Loucy (cell line): ENCODE results near the gene SORL1-AS1.

Source experiments
- H2AFZ ChIP-seq: fragments of 200-600 bp; sonication (generic); 2 replicates; pipeline ENCODE4 v1.6.0; 2016; ENCODE audit warnings: antibody characterized with exemption, mild to moderate bottlenecking, low read length, moderate library complexity
- H3F3A ChIP-seq: fragments of 200-600 bp; 2 replicates; pipeline ENCODE4 v1.6.0; 2016; ENCODE audit warnings: antibody characterized with exemption, low read depth, mild to moderate bottlenecking
- H3K27me3 ChIP-seq: fragments of 200-600 bp; sonication (generic); 2 replicates; pipeline ENCODE4 v1.6.1; 2014; ENCODE audit warnings: low read length, mild to moderate bottlenecking; ENCODE audit not compliant: insufficient read depth, poor library complexity, severe bottlenecking
- H3K36me3 ChIP-seq: fragments of 200-600 bp; sonication (generic); 2 replicates; pipeline ENCODE4 v1.6.1; 2016; ENCODE audit warnings: low read length; ENCODE audit not compliant: insufficient read depth
- H3K4me1 ChIP-seq: fragments of 200-600 bp; sonication (generic); 2 replicates; pipeline ENCODE4 v1.5.1; 2014; ENCODE audit warnings: low read length, mild to moderate bottlenecking; ENCODE audit not compliant: insufficient read depth, poor library complexity, severe bottlenecking
- H3K4me2 ChIP-seq: fragments of 200-600 bp; sonication (generic); 2 replicates; pipeline ENCODE4 v1.6.0; 2014; ENCODE audit warnings: antibody characterized with exemption, low read length, low read depth, mild to moderate bottlenecking; ENCODE audit not compliant: poor library complexity, severe bottlenecking
- H3K4me3 ChIP-seq: fragments of 200-600 bp; sonication (generic); 2 replicates; pipeline ENCODE4 v1.5.1; 2014; ENCODE audit warnings: low read length, mild to moderate bottlenecking, mixed read lengths; ENCODE audit not compliant: poor library complexity, severe bottlenecking
- H3K79me2 ChIP-seq: fragments of 200-600 bp; sonication (generic); 2 replicates; pipeline ENCODE4 v1.6.1; 2014; ENCODE audit warnings: low read length; ENCODE audit not compliant: insufficient read depth
- H3K9ac ChIP-seq: fragments of 200-600 bp; sonication (generic); 2 replicates; pipeline ENCODE4 v1.6.0; 2014; ENCODE audit warnings: mild to moderate bottlenecking, low read depth, low read length, moderate library complexity; ENCODE audit not compliant: poor library complexity, severe bottlenecking
- H3K9me2 ChIP-seq: fragments of 200-600 bp; sonication (generic); replicated peaks from 2 replicates; pipeline ENCODE4 v1.6.1; 2016; ENCODE audit warnings: low read depth, low read length, mixed read lengths
- H3K9me3 ChIP-seq: fragments of 200-600 bp; sonication (generic); 2 replicates; pipeline ENCODE4 v1.6.1; 2014; ENCODE audit warnings: mild to moderate bottlenecking, antibody characterized with exemption, low read length, low read depth; ENCODE audit not compliant: insufficient read depth
- H4K20me1 ChIP-seq: fragments of 200-600 bp; sonication (generic); 2 replicates; pipeline ENCODE4 v1.6.0; 2014; ENCODE audit warnings: antibody characterized with exemption, low read length, mild to moderate bottlenecking; ENCODE audit not compliant: insufficient read depth, poor library complexity, severe bottlenecking
- CTCF ChIP-seq: fragments of 200-600 bp; sonication (generic); conservative IDR thresholded peaks from 2 replicates; pipeline ENCODE4 v1.5.1; 2014; ENCODE audit warnings: mild to moderate bottlenecking, antibody characterized with exemption, low read length
- EZH2phosphoT487 ChIP-seq: fragments of 200-600 bp; IDR thresholded peaks from 2 replicates; pipeline ENCODE4 v1.6.1; 2018; ENCODE audit warnings: antibody characterized with exemption, mild to moderate bottlenecking, moderate library complexity, borderline replicate concordance

The SORL1-AS1 gene

DNA sequence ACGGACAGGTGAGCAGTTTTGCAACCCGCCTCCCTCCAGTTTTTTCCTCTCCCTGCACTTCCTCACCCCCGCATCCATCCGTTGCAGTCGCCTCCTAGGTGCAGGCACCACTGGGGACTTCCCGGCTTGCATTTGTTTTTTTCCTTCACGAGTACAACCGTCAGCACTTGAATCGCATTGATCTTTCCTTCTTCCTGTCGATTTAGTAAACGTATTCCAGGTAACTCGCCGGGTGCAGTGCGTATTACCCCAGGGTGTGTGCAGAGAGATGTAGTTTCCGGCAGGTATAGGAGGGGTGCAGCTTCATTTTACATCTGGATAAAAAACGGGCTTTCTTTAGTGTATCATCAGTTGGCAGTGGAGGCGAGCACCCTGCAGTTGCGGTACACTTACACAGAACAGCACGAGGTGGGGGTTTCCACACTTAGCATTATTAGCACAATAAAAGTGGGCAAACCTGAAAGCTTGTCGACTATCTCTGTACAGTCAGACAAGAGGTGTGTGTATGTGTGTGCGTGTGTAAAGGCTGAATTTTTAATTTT lies at the start of gene SORL1-AS1:
SORL1-AS1 (minus strand) TSS at position 359 of the 542 bp plus-strand sequence.
- Histone ChIP-seq H3K27me3 (no peaks in the 10 kb centered on the region), H3F3A (no peaks in the 10 kb centered on the region), H3K9me2 (no peaks in the 10 kb centered on the region), H3K9me3 (no peaks in the 10 kb centered on the region), H3K4me2 (peak within 1 kb of the TSS; percentile 87), H3K9ac (peak within 1 kb of the TSS; percentile 76), H3K4me1 (peaks cover 79% of the 10 kb centered on the region), H3K4me3 (peak within 1 kb of the TSS; percentile 78), H4K20me1 (peaks cover 10% of the 10 kb centered on the region), H3K36me3 (no peaks in the 10 kb centered on the region), H3K79me2 (peaks cover 55% of the 10 kb centered on the region), H2AFZ (peak within 1 kb of the TSS; percentile 93)
- TF ChIP-seq CTCF: no peak
- TF ChIP-seq EZH2phosphoT487: no peak

DNA sequence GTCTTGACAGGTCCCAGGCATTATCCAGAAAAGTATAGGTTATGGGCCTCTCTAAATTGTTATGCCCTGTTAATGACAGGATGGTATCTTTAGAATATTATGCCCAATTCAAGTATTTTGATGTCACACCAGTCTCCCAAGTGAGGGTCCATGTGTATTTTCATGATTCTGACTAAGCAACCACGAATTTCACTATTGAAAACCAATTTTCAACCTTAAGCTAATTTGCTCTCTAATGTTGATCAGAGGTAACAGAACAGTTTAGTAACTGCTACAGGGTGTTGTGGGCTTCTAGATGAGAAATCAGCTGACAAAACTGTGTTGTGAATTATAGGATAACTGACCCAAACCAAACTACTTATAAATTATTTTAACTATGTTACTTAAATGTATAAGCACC lies 48.0 kb upstream of the SORL1-AS1 start:
- no peaks in the 10 kb centered on the region for H3K27me3 ChIP-seq
- H3K36me3 ChIP-seq: peaks cover 90% of the 10 kb centered on the region
- no peaks in the 10 kb centered on the region for H4K20me1 ChIP-seq
- H3F3A ChIP-seq: no peaks in the 10 kb centered on the region
- H3K9ac ChIP-seq: no peak overlapping the region
- no peaks in the 10 kb centered on the region for H3K9me2 ChIP-seq
- H3K9me3 ChIP-seq: no peaks in the 10 kb centered on the region; the same call in 1 of the 2 replicates
- no peak overlapping the region for H3K4me2 ChIP-seq
- no peak overlapping the region for H3K4me3 ChIP-seq
- TF ChIP-seq CTCF: no peak
- no peak for TF ChIP-seq EZH2phosphoT487
- no peaks in the 10 kb centered on the region for H3K79me2 ChIP-seq
- peaks cover 10% of the 10 kb centered on the region for H3K4me1 ChIP-seq
- no peak overlapping the region for H2AFZ ChIP-seq

DNA sequence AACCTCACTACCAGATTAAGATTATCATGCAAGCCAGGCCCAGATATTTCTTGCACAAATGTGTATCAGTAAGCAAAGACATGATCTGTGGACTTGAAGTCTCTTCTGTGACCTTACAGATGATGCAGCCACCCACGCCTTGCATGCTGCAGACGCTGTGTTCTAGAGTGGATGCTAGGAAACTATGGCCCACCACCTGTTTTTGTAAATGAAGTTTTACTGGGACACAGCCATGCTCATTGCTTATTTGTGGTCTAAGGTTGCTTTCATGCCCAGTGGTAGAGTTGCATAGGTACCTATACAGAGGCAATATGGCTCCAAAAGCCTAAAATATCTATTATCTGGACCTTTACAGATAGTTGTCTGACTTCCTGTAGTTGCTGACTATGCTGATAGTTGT lies 47.5 kb upstream of the SORL1-AS1 start:
- no peaks in the 10 kb centered on the region for H3F3A ChIP-seq
- no peaks in the 10 kb centered on the region for H3K9me3 ChIP-seq
- H3K9ac ChIP-seq: no peak overlapping the region
- no peaks in the 10 kb centered on the region for H3K27me3 ChIP-seq
- no peak overlapping the region for H2AFZ ChIP-seq
- H3K4me2 ChIP-seq: no peak overlapping the region
- no peak for TF ChIP-seq CTCF
- TF ChIP-seq EZH2phosphoT487: no peak
- H3K36me3 ChIP-seq: peaks cover 90% of the 10 kb centered on the region
- peaks cover 10% of the 10 kb centered on the region for H3K4me1 ChIP-seq
- no peaks in the 10 kb centered on the region for H3K9me2 ChIP-seq
- no peaks in the 10 kb centered on the region for H4K20me1 ChIP-seq
- no peak overlapping the region for H3K4me3 ChIP-seq
- H3K79me2 ChIP-seq: peaks cover 4% of the 10 kb centered on the region; the same call in 1 of the 2 replicates
